Measurements from ENCODE around the gene NTN3.

DNA sequence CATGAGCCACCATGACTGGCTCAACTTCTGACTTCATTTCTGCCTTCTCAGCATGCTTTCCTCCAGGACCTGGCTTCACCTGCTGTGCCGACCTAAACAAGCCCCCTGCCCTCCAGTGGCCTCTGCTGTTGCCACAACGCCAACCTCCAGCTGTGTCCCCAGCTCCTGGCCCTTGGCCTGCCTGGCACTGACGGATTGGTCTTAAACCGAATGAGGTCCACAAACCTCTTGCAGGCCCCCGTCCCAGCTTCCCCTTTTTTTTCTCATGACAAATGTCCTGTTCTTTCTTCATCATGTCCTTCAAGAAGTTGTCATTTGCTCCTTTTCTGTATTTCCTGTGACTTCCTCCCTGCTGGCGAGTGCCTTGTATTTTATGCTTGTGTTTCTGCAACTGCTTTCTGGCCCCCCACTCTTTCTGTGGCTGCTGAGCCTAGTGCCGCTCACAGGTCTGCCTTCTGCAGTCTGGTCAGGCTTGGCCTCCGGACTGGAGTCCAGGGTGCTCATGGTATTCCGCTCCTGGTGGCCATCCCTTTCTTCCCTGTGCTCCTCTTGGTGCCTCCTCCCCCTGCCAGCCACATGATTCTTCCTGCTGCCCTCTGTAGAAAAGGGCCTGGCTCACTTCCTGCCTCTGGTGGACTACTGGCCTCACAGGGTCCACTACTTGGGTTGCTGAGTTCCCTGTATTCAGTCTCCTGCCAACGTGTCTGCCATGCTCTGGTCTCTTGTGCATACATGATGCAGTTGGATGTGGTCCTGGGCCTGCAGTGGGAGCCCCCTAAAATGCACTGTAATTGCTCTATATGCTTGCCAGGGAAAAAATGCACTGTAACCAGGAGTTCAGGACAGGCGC lies 45.5 kb downstream of the NTN3 start:
- TF ChIP-seq, protein P1, sequence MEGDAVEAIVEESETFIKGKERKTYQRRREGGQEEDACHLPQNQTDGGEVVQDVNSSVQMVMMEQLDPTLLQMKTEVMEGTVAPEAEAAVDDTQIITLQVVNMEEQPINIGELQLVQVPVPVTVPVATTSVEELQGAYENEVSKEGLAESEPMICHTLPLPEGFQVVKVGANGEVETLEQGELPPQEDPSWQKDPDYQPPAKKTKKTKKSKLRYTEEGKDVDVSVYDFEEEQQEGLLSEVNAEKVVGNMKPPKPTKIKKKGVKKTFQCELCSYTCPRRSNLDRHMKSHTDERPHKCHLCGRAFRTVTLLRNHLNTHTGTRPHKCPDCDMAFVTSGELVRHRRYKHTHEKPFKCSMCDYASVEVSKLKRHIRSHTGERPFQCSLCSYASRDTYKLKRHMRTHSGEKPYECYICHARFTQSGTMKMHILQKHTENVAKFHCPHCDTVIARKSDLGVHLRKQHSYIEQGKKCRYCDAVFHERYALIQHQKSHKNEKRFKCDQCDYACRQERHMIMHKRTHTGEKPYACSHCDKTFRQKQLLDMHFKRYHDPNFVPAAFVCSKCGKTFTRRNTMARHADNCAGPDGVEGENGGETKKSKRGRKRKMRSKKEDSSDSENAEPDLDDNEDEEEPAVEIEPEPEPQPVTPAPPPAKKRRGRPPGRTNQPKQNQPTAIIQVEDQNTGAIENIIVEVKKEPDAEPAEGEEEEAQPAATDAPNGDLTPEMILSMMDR (conservative IDR thresholded peaks at IDR 0.05 in 1 of 2, IDR thresholded peaks at IDR 0.05 in 1 of 2; ENCODE audit: extremely low read depth in 1 of 2, insufficient read depth in 1 of 2, low read depth in 1 of 2, low read length in 2 of 2) = no peak
- no peak for TF ChIP-seq EZH2 (IDR thresholded peaks at IDR 0.05; ENCODE audit: borderline replicate concordance, low read length)

Data from mammary epithelial cell (primary cell).